DMS114 treated with DMSO at 0.1 percent for 48 hours (cell line): Measurements from ENCODE around the gene NCBP3.

Source experiments
- DNase-seq: peaks from one replicate; lab custom pipeline; 2025; ENCODE audit not compliant: unreplicated experiment; lab: John Stamatoyannopoulos, UW

The NCBP3 gene

DNA sequence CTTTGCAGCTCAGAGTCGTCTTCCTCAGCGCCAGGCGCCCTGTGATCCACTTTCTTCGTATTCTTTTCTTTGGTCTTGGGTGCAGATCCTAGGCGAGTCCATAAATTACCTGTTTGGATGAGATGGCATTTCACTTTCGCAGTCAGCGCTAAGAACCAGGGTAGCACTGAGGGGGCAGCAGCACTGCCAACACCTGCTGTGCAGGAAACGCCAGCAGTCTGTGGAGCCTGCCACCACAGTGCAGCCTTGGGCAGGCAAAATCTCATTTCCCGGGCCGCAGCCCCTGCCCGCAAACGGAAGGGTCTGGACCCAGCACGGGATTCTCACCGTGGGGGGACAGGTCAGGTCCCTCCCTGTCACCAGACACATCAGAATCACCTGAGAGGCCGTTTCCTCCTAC lies 32.9 kb downstream of the NCBP3 start:
- no peak for DNase-seq

DNA sequence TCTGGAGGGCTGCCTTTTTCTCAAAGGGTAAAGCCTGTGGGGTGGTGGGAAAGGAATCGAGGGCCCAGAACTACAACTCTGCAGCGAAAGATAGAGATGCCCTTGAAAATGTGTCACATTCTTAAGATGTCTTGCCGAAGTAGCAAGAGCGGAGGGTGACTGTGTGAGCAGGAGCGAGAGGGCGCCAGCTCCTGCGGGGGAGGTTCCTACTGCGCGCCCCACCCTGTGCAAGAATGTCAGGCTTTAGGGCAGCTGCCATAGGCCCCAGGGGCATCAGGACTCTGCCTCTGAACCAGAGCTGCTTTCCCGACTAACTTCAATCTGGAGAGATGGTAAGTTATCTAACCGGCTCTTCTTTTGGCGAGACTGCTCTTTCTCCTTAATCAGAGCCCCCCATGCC lies 33.3 kb downstream of the NCBP3 start:
- no peak for DNase-seq

DNA sequence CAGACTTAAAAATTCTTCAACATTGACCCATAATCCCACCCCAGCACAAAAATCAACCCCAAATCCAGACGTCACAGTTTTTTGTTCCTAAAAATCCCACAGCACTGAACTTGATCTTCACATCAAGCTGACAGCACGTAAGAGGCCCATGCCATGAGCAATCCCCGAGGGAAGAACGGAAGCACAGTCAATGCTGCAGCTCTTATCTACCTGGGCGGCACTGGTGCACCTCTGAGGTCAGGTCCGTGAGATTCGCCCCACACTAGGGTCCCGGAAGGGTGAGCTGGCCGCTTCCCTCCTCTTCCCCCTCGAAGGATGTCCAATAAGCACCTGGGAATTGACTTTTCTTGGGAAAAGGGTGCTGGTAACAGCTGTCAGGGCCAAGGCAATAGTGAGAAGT lies 33.8 kb downstream of the NCBP3 start:
- DNase-seq: no peak

DNA sequence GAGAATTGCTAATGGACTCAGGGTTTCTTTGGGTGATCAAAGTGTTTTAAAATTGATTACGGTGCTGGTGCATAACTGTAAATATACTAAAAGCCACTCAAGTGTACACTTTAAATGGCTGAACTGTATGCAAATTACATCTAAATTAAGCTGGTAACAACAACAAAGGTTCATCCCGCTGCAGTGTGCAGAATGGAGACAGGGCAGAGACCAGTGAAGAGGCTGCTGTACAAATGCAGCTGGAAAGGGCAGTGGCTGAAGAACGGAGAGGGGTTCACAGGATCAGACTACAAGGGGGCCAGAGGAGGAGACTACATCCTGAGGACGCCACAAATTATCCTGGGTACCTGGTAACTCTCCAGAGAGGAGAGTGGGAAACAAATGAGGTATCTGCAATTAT lies 36.0 kb downstream of the NCBP3 start:
- DNase-seq: no peak

DNA sequence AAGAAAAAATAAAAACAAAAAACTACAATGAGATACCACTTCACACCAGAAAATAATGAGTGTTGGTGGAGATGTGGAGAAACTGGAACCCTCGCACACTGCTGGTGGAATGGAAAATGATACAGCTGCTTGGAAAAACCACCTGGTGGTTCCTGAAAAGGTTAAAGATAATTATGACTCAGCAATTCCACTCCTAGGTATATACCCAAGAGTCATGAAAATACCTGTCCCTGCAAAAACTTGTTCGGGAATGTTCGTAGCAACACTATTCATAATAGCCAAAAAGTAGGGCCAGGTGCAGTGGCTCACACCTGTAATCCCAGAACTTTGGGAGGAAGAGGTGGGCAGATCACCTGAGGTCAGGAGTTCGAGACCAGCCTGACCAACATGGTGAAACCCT lies 36.9 kb downstream of the NCBP3 start:
- no peak for DNase-seq

DNA sequence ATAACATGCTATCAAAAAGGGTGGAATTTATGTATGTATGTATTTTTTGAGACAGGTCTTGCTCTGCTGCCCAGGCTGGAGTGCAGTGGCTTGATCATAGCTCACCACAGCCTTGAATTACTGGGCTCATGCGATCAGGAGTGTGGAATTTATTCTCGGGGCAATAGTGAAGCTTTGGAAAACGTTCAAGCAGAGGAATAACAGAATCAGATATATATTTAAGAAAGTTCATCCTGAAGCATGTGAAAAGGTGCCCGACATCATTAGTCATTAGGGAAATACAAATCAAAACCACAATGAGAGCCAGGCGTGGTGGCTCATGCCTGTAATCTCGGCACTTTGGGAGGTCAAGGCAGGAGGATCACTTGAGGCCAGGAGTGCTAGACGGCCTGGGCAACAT lies 37.3 kb downstream of the NCBP3 start:
- no peak for DNase-seq

DNA sequence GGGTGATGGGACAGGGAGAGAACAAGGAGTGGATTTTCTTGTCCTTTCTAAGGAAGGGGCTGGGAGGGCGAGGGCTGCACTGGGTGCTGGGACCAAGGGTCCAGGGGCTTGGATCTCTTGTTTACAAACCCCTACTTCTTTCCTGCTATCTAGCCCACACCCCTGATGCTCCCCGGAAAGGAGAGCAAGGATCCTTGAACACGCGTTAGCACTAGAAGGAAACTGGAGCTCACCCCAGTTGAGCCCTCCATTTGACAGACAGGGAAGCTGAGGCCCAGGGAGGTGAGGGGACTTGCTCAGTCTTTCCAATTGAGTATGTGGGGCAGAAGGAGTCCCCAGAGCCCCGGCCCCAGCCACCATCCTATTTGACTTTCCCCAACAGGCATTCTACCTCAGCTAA lies 40.5 kb downstream of the NCBP3 start:
- DNase-seq: no peak

DNA sequence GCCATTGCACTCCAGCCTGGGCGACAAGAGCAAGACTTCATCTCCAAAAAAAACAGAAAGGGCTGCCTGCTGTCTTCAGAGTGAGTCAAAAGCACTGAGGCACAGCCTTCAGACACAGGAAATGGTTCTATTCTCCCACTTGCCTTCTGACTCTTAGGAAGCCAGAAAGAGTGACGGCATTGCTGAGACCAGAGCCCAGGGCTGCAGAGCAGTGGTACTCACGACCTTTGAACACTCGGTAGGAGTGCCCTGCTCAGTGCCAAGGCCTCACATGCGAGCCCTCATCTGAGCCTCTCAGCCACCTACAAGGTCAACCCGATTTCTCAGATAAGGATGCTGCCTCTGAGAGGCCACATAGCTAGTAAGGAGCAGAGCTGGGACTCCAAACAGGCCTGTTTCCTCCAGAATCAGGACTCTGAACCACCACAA lies 41.5 kb downstream of the NCBP3 start:
- DNase-seq: no peak

DNA sequence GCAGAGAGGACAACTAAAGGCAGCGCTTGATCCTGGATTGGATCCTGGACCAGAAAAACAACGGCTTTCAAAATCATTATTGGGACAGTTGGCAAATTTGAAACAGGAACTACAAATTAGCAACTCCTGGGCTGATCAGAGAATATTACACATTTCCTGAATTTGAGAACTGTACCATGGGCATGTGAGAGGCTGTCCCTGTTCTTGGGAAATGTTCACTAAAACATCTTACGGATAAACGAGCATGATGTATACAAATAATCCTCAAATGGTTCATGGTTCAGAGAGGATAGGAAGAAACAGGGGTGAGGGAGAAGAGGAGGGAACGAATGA lies 42.8 kb downstream of the NCBP3 start:
- no peak for DNase-seq

DNA sequence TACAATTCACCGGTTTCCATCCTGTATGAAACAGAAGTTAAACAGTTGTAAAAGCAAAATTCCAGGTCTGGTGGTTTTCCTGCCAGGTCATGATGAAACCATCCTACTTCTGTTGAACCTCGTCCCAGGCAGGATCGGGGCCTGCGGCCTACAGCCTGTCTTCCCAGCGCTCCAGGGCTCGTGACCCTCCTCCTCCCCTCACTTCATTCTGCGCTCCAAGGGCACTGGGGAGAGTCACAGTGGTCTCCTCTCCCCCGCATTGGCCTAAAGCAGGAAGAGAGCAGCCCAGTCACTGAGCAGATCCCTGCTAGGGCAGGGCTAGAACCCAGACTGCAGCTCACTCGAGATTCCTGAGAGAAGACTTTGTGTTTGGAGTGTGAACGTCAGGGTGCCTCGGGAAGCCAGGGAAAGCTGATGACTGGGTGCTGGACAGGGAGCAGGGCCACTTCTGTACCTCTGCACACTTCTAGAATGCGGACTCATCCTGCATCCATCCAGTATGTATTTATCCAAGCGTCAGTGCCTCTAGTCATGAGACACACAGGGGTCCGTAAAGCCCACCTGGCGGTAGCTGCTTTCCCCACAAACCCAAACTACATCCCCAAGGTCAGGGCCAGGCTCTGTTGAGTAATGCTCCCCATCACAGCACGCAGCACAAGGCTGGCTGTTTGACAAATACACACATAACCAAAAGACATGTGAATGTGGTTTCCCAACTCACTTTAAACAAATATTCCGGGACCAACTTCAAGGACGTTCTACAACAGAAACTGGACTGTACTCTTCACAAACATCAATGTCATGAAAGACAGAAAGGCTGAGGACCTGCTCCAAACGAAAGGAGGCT lies 43.4 kb downstream of the NCBP3 start:
- no peak for DNase-seq

DNA sequence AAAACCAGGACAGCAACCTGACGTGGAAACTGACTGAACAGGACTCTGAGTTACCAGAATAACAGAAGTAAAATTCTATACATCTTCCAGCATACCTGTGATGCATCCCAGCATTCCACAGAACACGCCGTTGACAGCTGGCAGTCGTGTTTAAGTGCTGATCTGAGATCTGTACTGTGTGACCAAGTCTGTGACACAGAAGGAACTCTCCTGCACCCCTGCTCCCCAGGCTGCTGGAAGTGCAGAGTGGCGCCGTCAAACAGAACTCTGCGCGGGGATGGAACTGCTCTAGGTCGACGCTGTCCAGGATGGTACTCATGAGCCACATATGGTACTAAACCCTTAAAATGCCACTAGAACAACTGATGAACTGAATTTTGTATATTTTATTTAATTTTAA lies 44.3 kb downstream of the NCBP3 start:
- no peak for DNase-seq

DNA sequence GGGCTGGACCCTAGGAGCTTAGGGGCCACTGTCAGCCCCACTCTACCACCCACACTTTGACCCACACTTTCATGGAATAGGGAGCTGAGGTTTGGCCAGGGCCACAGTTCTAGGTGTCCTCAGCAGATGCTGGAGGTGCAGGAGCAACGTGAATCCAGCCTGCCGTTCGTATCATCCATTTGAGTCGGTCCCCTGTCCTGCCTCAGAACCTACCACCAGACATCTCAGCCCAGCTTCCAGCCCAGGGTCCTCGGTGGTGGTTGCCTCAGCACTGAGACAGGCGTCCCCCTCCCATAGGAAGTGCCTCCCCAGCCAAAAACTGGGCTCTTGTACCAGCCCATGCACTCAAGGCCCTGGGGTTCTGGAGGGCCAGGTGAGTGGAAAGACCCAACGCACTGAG lies 44.7 kb downstream of the NCBP3 start:
- no peak for DNase-seq

DNA sequence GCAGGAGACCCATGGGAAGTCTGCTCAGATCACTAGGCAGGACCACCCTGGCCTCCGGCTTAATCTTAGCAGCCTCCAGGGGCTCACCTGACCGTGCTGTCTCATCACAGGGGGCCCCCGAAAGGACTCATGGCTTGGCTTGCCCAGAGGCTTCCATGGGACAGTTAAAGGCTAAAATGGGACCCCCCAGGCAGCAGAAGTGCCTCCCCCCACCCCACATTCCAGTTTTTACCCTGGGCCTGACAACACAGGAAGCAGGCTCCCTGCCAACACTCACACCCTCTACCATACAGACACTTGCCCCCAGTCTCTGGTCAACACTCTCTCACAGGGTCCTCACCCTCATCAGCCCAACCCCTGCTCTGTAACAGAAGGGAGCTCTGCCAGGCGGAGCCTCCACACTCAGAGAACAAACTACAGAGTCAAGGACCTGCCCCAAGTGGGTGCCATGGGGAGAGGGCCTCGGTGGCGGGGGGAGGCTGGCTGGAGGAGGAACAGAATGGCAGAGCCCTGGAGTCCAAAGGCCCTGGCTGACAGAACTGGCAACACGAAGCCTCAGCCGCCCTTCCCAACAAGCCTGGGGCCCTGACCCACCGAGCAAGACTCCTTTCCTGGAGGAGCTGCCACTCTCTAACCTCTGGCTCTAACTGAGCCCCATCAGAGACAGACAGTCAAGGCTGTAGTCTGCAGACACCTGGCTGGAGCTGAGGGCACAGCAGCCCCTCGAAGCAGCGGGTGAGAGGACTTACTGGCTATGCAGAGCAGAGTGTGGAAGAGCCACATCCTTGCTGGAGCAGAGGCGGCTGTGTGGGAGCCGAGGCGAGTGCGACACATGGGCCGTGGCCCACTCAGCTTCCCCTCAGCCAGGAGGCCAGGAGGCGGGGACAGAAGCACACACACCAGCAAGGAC lies 45.4 kb downstream of the NCBP3 start, which contains the start of gene ITGAE:
Gene ITGAE, minus strand, starts transcription at position 827 of the 910 bp plus-strand sequence. Its CDS starts 44 bp downstream, at position 783.
- no peak for DNase-seq

DNA sequence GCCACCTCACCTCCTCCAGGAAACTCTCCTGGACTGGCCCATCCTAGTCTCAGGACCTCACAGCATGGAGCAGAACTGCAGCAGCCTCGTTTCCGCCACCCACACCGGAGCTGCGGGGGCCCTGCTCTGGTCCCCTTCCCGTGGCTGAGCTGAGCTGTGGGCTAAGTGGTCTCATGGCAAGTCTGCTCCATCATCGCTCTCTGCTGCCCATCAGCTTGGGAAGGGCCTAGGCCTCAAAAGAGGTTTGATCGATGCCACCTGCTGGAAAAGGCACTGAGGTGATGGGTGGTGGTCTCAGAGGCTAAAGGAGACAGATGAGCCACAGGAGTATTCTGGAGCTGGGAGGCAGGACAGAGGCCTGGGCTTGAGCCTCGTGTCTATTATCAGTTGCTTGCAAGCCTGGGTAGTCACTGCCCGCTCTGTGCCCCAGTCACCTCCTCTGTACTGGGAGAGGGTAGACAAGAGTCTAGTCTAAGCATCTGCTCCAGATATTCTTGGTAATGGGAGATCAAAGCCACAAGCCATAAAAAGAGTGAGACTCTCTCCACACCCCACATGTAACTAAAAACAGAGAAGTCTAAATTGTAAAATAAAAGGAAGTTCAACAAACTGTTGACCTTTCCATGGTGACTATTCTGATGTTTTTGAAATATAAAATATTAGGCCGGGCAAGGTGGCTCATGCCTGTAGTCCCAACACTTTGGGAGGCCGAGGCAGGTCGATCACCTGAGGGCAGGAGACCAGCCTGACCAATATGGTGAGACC lies 46.7 kb downstream of the NCBP3 start:
- DNase-seq: no peak

DNA sequence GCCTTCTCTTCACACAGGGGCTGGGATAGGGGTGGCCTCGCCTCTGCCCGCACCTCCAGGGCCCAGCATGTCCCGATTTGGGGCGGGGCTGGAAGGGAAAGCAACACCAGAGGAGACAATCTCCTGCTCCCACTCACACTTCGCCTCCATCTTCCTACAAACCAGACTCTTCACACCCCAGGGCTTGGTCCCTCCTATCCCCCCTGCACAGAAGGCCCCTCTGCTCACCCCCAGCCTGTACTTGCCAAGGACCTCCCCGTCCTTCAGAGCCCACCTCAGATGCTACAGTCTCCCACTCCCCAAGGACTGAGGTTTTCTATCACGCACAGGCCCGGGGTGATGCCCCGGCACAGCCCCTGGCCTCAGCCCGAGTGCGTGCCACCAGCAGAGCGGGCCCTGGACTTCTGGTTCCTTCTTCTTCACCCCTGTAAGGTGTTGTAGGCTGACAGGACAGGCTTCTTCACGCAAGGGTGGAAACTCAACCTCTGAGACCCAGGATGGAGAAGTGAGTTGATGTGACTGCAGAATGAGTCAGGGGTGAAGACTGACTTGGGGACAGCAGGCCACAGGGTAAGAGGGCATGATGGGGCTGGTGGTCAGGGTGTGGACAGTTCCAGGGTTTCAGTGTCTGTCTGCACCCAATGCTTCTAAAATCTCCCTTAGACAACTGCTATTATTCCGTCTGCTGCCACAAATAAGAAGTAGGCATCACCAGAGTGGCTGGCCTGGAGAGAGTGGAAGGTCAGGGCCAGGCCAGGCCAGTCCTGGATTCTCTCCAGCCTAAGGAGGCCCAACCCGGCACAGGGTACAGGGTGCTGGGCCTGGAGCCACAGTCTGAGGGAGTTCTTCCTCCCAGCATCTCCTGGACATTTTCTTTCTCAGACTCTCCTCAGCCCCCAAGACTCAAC lies 47.5 kb downstream of the NCBP3 start:
- DNase-seq: no peak

DNA sequence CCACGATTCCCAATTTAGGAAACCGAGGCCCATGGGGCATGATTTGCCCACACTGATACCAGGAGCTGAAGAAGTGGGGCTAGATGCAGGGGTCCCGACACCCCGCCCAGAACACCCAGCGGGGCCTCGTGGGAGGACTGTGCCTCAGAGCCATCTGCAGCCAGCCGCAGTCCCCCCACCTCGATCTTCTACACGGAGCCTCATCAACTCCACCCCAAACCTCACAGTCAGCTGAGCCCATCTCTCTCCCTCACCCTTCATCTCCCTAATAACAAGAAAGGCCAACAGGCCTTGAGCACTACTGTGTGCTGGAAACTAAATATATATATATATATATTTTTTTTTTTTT lies 49.2 kb downstream of the NCBP3 start:
- DNase-seq: no peak

DNA sequence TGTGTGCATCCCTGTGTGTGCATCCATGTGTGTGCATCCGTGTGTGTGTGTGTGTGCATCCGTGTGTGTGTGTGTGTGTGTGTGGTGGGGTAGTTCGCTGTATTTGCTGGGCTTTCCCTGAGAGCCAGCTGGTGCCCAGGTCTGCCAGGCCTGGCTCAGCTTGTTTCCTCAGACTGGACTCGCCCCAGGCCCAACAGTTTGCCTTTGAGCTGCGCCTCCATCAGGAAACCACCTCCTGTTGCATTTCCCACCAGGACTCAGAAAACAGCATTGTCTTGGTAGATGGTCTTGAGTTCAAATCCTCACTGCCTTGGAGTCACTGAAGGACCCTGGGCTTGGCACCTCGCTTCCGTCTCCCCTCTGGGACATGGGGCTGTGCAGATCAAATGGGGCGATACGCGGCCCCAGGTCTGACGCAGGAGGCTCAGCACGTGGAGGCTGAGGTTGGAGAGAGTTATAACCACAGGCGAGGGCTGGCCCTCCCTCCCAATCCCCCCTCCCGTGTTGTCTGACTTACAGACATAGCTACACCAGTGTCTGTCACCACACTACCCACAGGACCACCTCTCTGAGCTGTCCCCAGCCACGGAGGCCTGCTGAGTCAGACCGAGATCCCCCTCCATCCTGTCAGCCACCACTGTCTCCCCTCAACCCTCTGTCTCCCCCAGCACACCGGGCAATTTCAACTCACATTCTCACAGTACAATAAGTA lies 49.8 kb downstream of the NCBP3 start:
- DNase-seq: no peak

DNA sequence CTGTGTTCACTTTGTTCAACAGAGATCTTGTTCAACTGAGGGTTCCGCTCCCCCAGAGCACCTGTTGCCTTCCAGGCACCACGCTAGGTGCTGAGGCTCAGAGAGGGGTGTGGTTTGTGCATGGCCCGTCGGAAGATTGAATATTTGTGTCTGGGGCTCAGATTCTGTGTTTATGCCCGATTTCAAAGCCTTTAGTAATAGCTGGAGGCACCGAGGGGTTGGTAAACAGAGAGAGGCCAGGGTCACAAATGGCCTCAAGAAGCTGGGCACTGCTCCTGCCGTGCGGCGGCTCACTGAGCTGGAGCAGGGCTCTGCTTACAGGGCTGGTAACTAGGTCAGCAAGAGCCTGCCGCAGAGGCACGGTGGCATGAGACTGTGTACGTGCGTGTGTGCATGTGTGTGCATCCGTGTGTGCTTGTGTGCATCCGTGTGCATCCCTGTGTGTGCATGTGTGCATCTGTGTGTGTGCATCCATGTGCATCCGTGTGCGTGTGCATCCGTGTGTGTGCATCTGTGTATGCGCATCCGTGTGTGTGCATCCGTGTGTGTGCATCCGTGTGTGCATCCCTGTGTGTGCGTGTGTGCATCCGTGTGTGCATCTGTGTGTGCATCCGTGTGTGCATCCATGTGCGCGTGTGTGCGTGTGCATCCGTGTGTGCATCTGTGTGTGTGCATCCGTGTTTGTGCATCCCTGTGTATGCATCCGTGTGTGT lies 50.5 kb downstream of the NCBP3 start:
- no peak for DNase-seq
